CD14-positive monocyte (primary cell): ENCODE data around the gene ACO2. TPM values are rescaled to one million over a fixed set of nuclear protein-coding genes. Genes with fewer than 3 reads are reported as not detected.
"Not testable (repeated sequence)": the region's sequence is repeated elsewhere in the genome, so short reads cannot be mapped to it uniquely, and the experiment has no call there.

Experiments
- DNase-seq, 3 donors: peaks; one replicate each; pipeline ENCODE4 v3.0.0-alpha.2; 2011 to 2022
- H2AFZ ChIP-seq: 2 replicates; pipeline ENCODE4 v1.6.0; 2012; ENCODE audit warnings: mild to moderate bottlenecking, low read depth, low read length, inconsistent platforms; ENCODE audit not compliant: insufficient read depth, poor library complexity, severe bottlenecking
- H3K27ac ChIP-seq, 2 donors: 1 replicate in 1 of 2; 2 replicates in 1 of 2; pipeline ENCODE4 v1.5.1; 2012 to 2013; ENCODE audit warnings: low read length in 2 of 2, control low read depth in 1 of 2, inconsistent platforms in 1 of 2, low read depth in 1 of 2, mild to moderate bottlenecking in 1 of 2
- H3K27me3 ChIP-seq, 2 donors: one replicate each; pipeline versions ENCODE4 v1.6.0 to v1.6.1; 2011 to 2013; ENCODE audit warnings: low read length in 2 of 2; ENCODE audit not compliant: control insufficient read depth in 2 of 2, insufficient read depth in 2 of 2
- H3K36me3 ChIP-seq, 2 donors: replicated peaks in 1 of 2; 1 replicate in 1 of 2; 2 replicates in 1 of 2; pipeline versions ENCODE4 v1.5.1 to v1.6.1; 2012 to 2013; ENCODE audit warnings: low read length in 2 of 2, control low read depth in 1 of 2, inconsistent platforms in 1 of 2, mild to moderate bottlenecking in 1 of 2; ENCODE audit not compliant: insufficient read depth in 2 of 2, control insufficient read depth in 1 of 2
- H3K4me1 ChIP-seq, 2 donors: 1 replicate in 1 of 2; 2 replicates in 1 of 2; pipeline versions ENCODE4 v1.5.1 to v1.6.1; 2012 to 2013; ENCODE audit warnings: low read length in 2 of 2, control low read depth in 1 of 2, inconsistent platforms in 1 of 2, mild to moderate bottlenecking in 1 of 2, moderate library complexity in 1 of 2; ENCODE audit not compliant: insufficient read depth in 2 of 2, control insufficient read depth in 1 of 2
- H3K4me2 ChIP-seq: replicated peaks from 2 replicates; pipeline ENCODE3; 2012; ENCODE audit warnings: low read length, moderate library complexity, mild to moderate bottlenecking; ENCODE audit not compliant: poor library complexity, severe bottlenecking; ENCODE audit errors: extremely low read depth
- H3K4me3 ChIP-seq, 3 experiments: fragments of 200-600 bp in 1 of 3; sonication (generic) in 1 of 3; replicated peaks in 1 of 3; 1 replicate in 2 of 3; 2 replicates in 1 of 3; pipeline ENCODE4 v1.5.1; 2011 to 2013; ENCODE audit warnings: low read length in 3 of 3, mild to moderate bottlenecking in 3 of 3, control low read depth in 2 of 3, low read depth in 2 of 3, inconsistent platforms in 1 of 3, moderate library complexity in 1 of 3
- H3K79me2 ChIP-seq: 2 replicates; pipeline ENCODE4 v1.6.0; 2012; ENCODE audit warnings: mild to moderate bottlenecking, control low read depth, inconsistent platforms, low read length, moderate library complexity; ENCODE audit not compliant: insufficient read depth
- H3K9ac ChIP-seq: 2 replicates; pipeline ENCODE4 v1.6.0; 2017; ENCODE audit warnings: low read length, mild to moderate bottlenecking; ENCODE audit not compliant: insufficient read depth, poor library complexity, severe bottlenecking
- H3K9me3 ChIP-seq, 2 donors: replicated peaks in 1 of 2; 1 replicate in 1 of 2; 2 replicates in 1 of 2; pipeline versions ENCODE4 v1.5.1 to v1.6.1; 2012 to 2013; ENCODE audit warnings: low read length in 2 of 2, control low read depth in 1 of 2; ENCODE audit not compliant: control insufficient read depth in 1 of 2, insufficient read depth in 1 of 2
- H4K20me1 ChIP-seq: 2 replicates; pipeline ENCODE4 v1.6.0; 2012; ENCODE audit warnings: mild to moderate bottlenecking, low read length, control low read depth, moderate library complexity; ENCODE audit not compliant: insufficient read depth
- H3K27ac Mint-ChIP-seq, 7 donors: one replicate each; pipeline ENCODE4 v1.8.0; 2020; ENCODE audit warnings: mild to moderate bottlenecking in 7 of 7, mixed read lengths in 7 of 7, moderate library complexity in 6 of 7, inconsistent platforms in 2 of 7
- H3K27me3 Mint-ChIP-seq, 3 donors: one replicate each; pipeline ENCODE4 v1.8.0; 2021 to 2022; ENCODE audit warnings: low read depth in 3 of 3, mild to moderate bottlenecking in 3 of 3, mixed read lengths in 3 of 3, moderate library complexity in 3 of 3, inconsistent platforms in 1 of 3
- H3K36me3 Mint-ChIP-seq, 2 donors: one replicate each; pipeline ENCODE4 v1.8.0; 2020; ENCODE audit warnings: mixed read lengths in 2 of 2, inconsistent platforms in 1 of 2, mild to moderate bottlenecking in 1 of 2
- H3K4me1 Mint-ChIP-seq: one replicate; pipeline ENCODE4 v1.8.0; 2020; ENCODE audit warnings: mild to moderate bottlenecking, mixed read lengths
- H3K4me3 Mint-ChIP-seq, 2 donors: one replicate each; pipeline ENCODE4 v1.8.0; 2020; ENCODE audit warnings: mild to moderate bottlenecking in 2 of 2, mixed read lengths in 2 of 2, moderate library complexity in 1 of 2
- H3K9me3 Mint-ChIP-seq, 7 donors: one replicate each; pipeline ENCODE4 v1.8.0; 2020 to 2022; ENCODE audit warnings: mixed read lengths in 7 of 7, mild to moderate bottlenecking in 6 of 7, moderate library complexity in 6 of 7, inconsistent platforms in 2 of 7
- CTCF ChIP-seq: fragments of 200-600 bp; IDR thresholded peaks from one replicate; pipeline ENCODE4 v1.8.0; 2022; ENCODE audit warnings: antibody characterized with exemption, mild to moderate bottlenecking
- WGBS: methylation state at CpG from one replicate; pipeline ENCODE4 v1.1.5; 2013; ENCODE audit warnings: missing lambda C conversion rate; ENCODE audit not compliant: insufficient coverage; 5-methylcytosine and 5-hydroxymethylcytosine counted together
- intact Hi-C, 2 donors: fragments of 100-400 bp; cut with micrococcal nuclease; formaldehyde crosslinking; loops; one replicate each; pipeline versions ENCODE4 v1.15.0 to v1.15.1; 2023
- polyA plus RNA-seq, 3 donors: library from polyadenylated mRNA; depleted of rRNA in 1 of 3; unstranded in 2 of 3; stranded (reverse) in 1 of 3; fragments of 300-500 nt in 2 of 3; fragments of >200 nt in 1 of 3; fragmentation: Illumina TruSeq in 2 of 3; gene quantifications; 1 replicate in 2 of 3; 2 replicates in 1 of 3; pipeline ENCODE4 v1.2.3, GENCODE V29; 2012 to 2021

Gene ACO2
- polyA plus RNA-seq, 3 donors, result 56.8 to 75.8 (median 64.2) TPM

GRCh38 chr22:41556561-41556960 is 87.6 kb downstream of the ACO2 start:
- no peak overlapping the region for H3K4me3 ChIP-seq
- H3K36me3 ChIP-seq, result no peaks in the 10 kb centered on the region
- H3K79me2 ChIP-seq, result no peaks in the 10 kb centered on the region
- no peak overlapping the region for H3K4me2 ChIP-seq
- no peaks in the 10 kb centered on the region for H3K4me1 ChIP-seq
- Mint-ChIP-seq H3K36me3 (no peaks in the 10 kb centered on the region), H3K9me3 (peaks cover 0 to 5% (median 0%) of the 10 kb centered on the region in 7 donors), H3K27me3 (peaks cover 33 to 50% (median 44%) of the 10 kb centered on the region in 3 donors), H3K27ac (peak overlapping the region in 1 of 7 donors; percentile 12), H3K4me3 (no peak overlapping the region), H3K4me1 (no peaks in the 10 kb centered on the region)
- no peak for TF ChIP-seq CTCF
- H3K27me3 ChIP-seq, result peaks cover 0 to 28% of the 10 kb centered on the region in 2 donors
- H2AFZ ChIP-seq, result no peak overlapping the region
- WGBS, result 90% methylated on average over 6 of the region's 10 CpGs
- intact Hi-C loops, result no loop called here
- H3K9me3 ChIP-seq, result no peaks in the 10 kb centered on the region
- no peaks in the 10 kb centered on the region for H4K20me1 ChIP-seq
- H3K9ac ChIP-seq, result no peak overlapping the region
- no peak overlapping the region for H3K27ac ChIP-seq
- DNase-seq, result no peak

- Histone ChIP-seq H4K20me1 (no peaks in the 10 kb centered on the region), H3K36me3 (no peaks in the 10 kb centered on the region), H2AFZ (no peak overlapping the region), H3K4me2 (no peak overlapping the region), H3K27ac (no peak overlapping the region), H3K27me3 (peaks cover 0 to 31% of the 10 kb centered on the region in 2 donors), H3K4me1 (no peaks in the 10 kb centered on the region), H3K4me3 (no peak overlapping the region), H3K79me2 (no peaks in the 10 kb centered on the region), H3K9ac (no peak overlapping the region), H3K9me3 (no peaks in the 10 kb centered on the region)
- no peak for DNase-seq
- Mint-ChIP-seq H3K36me3 (no peaks in the 10 kb centered on the region), H3K27me3 (peaks cover 35 to 52% (median 48%) of the 10 kb centered on the region in 3 donors), H3K27ac (no peak overlapping the region), H3K4me1 (no peaks in the 10 kb centered on the region), H3K9me3 (peaks cover 0 to 5% (median 0%) of the 10 kb centered on the region in 7 donors), H3K4me3 (no peak overlapping the region)
- intact Hi-C loops, result no loop called here
- WGBS, result 79% methylated on average over 14 of the region's 19 CpGs
- TF ChIP-seq CTCF, result no peak
These were observed 88.7 kb downstream of the ACO2 start for GRCh38 chr22:41557401-41558240.

GRCh38 chr22:41558241-41558630 is 89.3 kb downstream of the ACO2 start:
- H3K9me3 ChIP-seq, H3K4me2 ChIP-seq, H2AFZ ChIP-seq, intact Hi-C loops, H3K27ac ChIP-seq, DNase-seq, H4K20me1 ChIP-seq, H3K9ac ChIP-seq, H3K9me3 Mint-ChIP-seq, H3K36me3 Mint-ChIP-seq, H3K36me3 ChIP-seq, H3K79me2 ChIP-seq, H3K4me1 ChIP-seq, H3K4me1 Mint-ChIP-seq, H3K4me3 ChIP-seq, H3K27ac Mint-ChIP-seq: not testable (repeated sequence)
- Mint-ChIP-seq H3K27me3 (peaks cover 35 to 55% (median 46%) of the 10 kb centered on the region in 3 donors), H3K4me3 (peak overlapping the region in 1 of 2 donors; percentile 39)
- WGBS, result 96% methylated on average over 7 of the region's 13 CpGs
- H3K27me3 ChIP-seq, result peaks cover 0 to 31% of the 10 kb centered on the region in 2 donors
